ENCODE results near the gene SHISA6.

SHISA6 gene

GRCh38 chr17:11240841-11241610, at the start of gene SHISA6:
Gene SHISA6 (plus strand): TSS chr17:11241213.
- no peak for DNase-seq

- no peak for DNase-seq
Measured at GRCh38 chr17:11195801-11196200, 45.2 kb upstream of the SHISA6 start.

- DNase-seq = no peak
Measured at GRCh38 chr17:11204991-11205390, 36.0 kb upstream of the SHISA6 start.

- DNase-seq = no peak
Measured at GRCh38 chr17:11205659-11206058, 35.4 kb upstream of the SHISA6 start.

GRCh38 chr17:11209906-11210305, 31.1 kb upstream of the SHISA6 start:
- no peak for DNase-seq

GRCh38 chr17:11212792-11213191, 28.2 kb upstream of the SHISA6 start:
- no peak for DNase-seq

GRCh38 chr17:11216976-11217375, 24.0 kb upstream of the SHISA6 start:
- no peak for DNase-seq

GRCh38 chr17:11221196-11221595, 19.8 kb upstream of the SHISA6 start:
- DNase-seq = no peak

GRCh38 chr17:11221721-11222120, 19.3 kb upstream of the SHISA6 start:
- DNase-seq = no peak

GRCh38 chr17:11238705-11239104, 2.3 kb upstream of the SHISA6 start:
- no peak for DNase-seq

GRCh38 chr17:11239379-11239970, 1.5 kb upstream of the SHISA6 start:
- DNase-seq = no peak

GRCh38 chr17:11240041-11240840, 772 bp upstream of the SHISA6 start:
- no peak for DNase-seq

GRCh38 chr17:11241611-11242226, 706 bp downstream of the SHISA6 start:
- no peak for DNase-seq

- no peak for DNase-seq
Measured at GRCh38 chr17:11242411-11242810, 1.4 kb downstream of the SHISA6 start.

- no peak for DNase-seq
Measured at GRCh38 chr17:11244776-11245175, 3.8 kb downstream of the SHISA6 start.

- no peak for DNase-seq
Measured at GRCh38 chr17:11245187-11245586, 4.2 kb downstream of the SHISA6 start.

GRCh38 chr17:11245791-11246190, 4.8 kb downstream of the SHISA6 start:
- no peak for DNase-seq

GRCh38 chr17:11250161-11250560, 9.1 kb downstream of the SHISA6 start:
- DNase-seq = no peak

- no peak for DNase-seq
Measured at GRCh38 chr17:11251561-11252107, 10.6 kb downstream of the SHISA6 start.

GRCh38 chr17:11252146-11252545, 11.1 kb downstream of the SHISA6 start:
- DNase-seq = no peak

GRCh38 chr17:11256877-11257276, 15.9 kb downstream of the SHISA6 start:
- no peak for DNase-seq

- no peak for DNase-seq
Measured at GRCh38 chr17:11264183-11264871, 23.3 kb downstream of the SHISA6 start.
